Testis (tissue), 3 donors: ENCODE results near the gene PCSK4. TPM values are rescaled to one million over a fixed set of nuclear protein-coding genes. Genes with fewer than 3 reads are reported as not detected.

Experiments
- DNase-seq: peaks from one replicate; pipeline ENCODE4 v3.0.0-alpha.2; 2019
- H3K27ac ChIP-seq, 2 donors: fragments of 200-600 bp; sonication (generic); one replicate each; pipeline ENCODE4 v1.5.1; 2019
- H3K27me3 ChIP-seq: fragments of 200-600 bp; sonication (generic); one replicate; pipeline ENCODE4 v1.5.1; 2019
- H3K36me3 ChIP-seq: fragments of 200-600 bp; sonication (generic); one replicate; pipeline ENCODE4 v1.5.1; 2017; ENCODE audit warnings: low read depth; ENCODE audit errors: missing control alignments
- H3K4me1 ChIP-seq: fragments of 200-600 bp; sonication (generic); one replicate; pipeline ENCODE4 v1.5.1; 2019
- H3K4me3 ChIP-seq, 2 donors: fragments of 200-600 bp; sonication (generic); one replicate each; pipeline ENCODE4 v1.5.1; 2017 to 2019
- H3K9me3 ChIP-seq: fragments of 200-600 bp; sonication (generic); one replicate; pipeline ENCODE4 v1.5.1; 2017
- CTCF ChIP-seq, 3 experiments: fragments of 450-650 bp in 2 of 3; fragments of 200-600 bp in 1 of 3; sonication (generic) in 1 of 3; IDR thresholded peaks; one replicate each; pipeline ENCODE4 v1.5.1; 2016 to 2019; ENCODE audit warnings: antibody characterized with exemption in 3 of 3, mild to moderate bottlenecking in 2 of 3, moderate library complexity in 1 of 3
- POLR2A ChIP-seq: fragments of 450-650 bp; IDR thresholded peaks from one replicate; pipeline ENCODE4 v1.6.1; 2017; ENCODE audit warnings: antibody characterized with exemption, mild to moderate bottlenecking, moderate library complexity
- WGBS, 2 donors: methylation state at CpG; one replicate each; pipeline ENCODE4 v1.1.5; 2018; 5-methylcytosine and 5-hydroxymethylcytosine counted together
- intact Hi-C: fragments of 100-400 bp; cut with DNase I; formaldehyde crosslinking; loops from one replicate; pipeline ENCODE4 v1.15.1; 2023; ENCODE audit warnings: low total_unique reads
- polyA plus RNA-seq: library from polyadenylated mRNA; stranded (reverse); fragments of 350-450 nt; fragmentation: Illumina TruSeq; extraction: RNeasy Lipid Tissue Mini Kit (QIAGEN cat#74804); gene quantifications from one replicate; pipeline ENCODE4 v1.2.3, GENCODE V29; 2014; ENCODE audit warnings: low read depth, low replicate concordance; ENCODE audit not compliant: insufficient read depth
- total RNA-seq, 2 donors: library from RNA; depleted of rRNA; stranded (reverse); fragments of >200 nt; gene quantifications; one replicate each; pipeline ENCODE4 v1.2.3, GENCODE V29; 2016

Gene PCSK4
- total and polyA plus RNA-seq, 3 donors from 2014 or later, result 108 to 203 (median 179) TPM

- no peak overlapping the region for H3K4me3 ChIP-seq
- H3K27ac ChIP-seq, result no peak overlapping the region
- TF ChIP-seq POLR2A (no peak), CTCF (IDR thresholded peaks at IDR 0.05) (no peak)
- no peaks in the 10 kb centered on the region for H3K36me3 ChIP-seq
- 87 to 88% methylated on average over 3 to 4 of the region's 4 CpGs for WGBS, 2 donors
- no peak for DNase-seq
- H3K27me3 ChIP-seq, result no peaks in the 10 kb centered on the region
- H3K4me1 ChIP-seq, result peaks cover 13% of the 10 kb centered on the region
- intact Hi-C loops, result no loop called here
- no peaks in the 10 kb centered on the region for H3K9me3 ChIP-seq
These were observed 28.3 kb upstream of the PCSK4 start for GRCh38 chr19:1518471-1518870.

DNA sequence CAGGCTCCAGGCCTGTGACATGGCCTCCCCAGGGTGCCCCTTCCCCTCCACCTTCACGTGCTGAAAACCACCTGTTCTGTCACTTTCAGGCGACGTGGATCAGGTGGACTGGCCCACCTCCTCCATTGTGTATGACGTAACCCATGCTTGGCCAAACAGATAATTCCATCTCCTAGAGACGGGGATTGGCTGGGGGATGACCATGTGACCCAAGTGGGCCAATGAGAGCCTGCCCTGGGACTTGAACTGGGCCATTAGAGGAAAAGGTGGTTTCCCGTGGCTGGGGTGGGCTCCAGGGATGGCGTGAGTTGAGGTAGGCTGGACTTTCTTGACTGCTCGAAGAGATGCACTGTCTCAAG, 26.2 kb upstream of the PCSK4 start:
- intact Hi-C loops, result no loop called here
- peak; percentile 68 for DNase-seq
- 61 to 80% methylated on average over 8 of the region's 8 CpGs for WGBS, 2 donors
- Histone ChIP-seq H3K36me3 (no peaks in the 10 kb centered on the region), H3K4me1 (peaks cover 10% of the 10 kb centered on the region), H3K27me3 (no peaks in the 10 kb centered on the region), H3K27ac (no peak overlapping the region), H3K9me3 (no peaks in the 10 kb centered on the region), H3K4me3 (no peak overlapping the region)
- TF ChIP-seq POLR2A, result no peak

DNA sequence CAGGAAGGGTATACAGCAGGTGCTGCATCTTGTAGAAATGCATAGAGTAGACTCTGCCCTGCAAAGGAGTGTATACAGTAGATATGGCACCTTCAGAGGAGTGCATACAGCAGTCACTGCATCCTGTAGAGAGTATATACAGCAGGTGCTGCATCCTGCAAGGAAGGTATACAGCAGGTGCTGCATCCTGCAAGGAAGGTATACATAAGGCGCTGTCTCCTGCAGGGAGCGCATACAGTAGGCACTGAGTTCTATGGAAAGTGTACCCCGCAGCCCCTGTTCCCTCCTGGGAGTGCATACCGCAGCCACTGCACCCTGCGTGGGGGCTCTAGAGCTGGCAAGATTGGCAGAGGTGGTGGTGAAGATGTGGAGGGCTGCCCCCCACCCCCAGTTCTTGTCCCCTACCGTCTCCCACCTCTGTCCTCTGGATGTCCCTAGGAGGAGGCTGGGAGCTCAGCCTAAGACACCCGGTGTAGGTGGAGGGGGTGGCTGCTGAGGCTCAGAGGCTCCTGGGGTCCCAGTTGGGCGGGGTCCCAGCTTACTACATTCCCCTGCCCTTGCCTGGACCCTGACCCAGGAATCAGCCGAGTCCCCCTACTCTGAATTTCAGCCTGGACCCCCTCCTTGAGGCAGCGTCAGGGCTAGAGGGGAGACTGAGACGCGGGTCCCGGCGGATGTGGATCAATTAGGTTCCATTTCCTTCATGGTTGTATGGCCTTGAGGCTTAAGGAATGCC, 25.0 kb upstream of the PCSK4 start:
- intact Hi-C loops, result no loop called here
- no peak for TF ChIP-seq POLR2A
- no peak for TF ChIP-seq CTCF (IDR thresholded peaks at IDR 0.05)
- Histone ChIP-seq H3K9me3 (no peaks in the 10 kb centered on the region), H3K27me3 (no peaks in the 10 kb centered on the region), H3K4me1 (peaks cover 10% of the 10 kb centered on the region), H3K27ac (no peak overlapping the region), H3K4me3 (no peak overlapping the region), H3K36me3 (no peaks in the 10 kb centered on the region)
- DNase-seq, result no peak
- WGBS, 2 donors, result 60 to 72% methylated on average over 13 to 14 of the region's 14 CpGs

DNA sequence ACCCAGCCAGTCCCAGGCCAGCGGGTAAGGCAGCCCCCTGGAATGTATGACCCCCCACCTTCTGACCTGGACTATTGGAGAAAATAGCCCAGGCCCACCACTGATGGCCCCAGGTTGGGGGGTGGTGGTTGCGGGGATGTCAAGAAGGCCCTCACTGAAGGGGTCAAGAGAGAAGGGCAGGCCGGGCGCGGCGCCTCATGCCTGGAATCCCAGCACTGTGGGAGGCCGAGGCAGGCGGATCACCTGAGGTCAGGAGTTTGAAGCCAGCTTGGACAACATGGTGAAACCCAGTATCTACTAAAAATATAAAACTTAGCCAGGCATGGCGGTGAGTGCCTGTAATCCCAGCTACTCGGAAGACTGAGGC, 24.1 kb upstream of the PCSK4 start:
- no peak for TF ChIP-seq POLR2A
- no peak for TF ChIP-seq CTCF (IDR thresholded peaks at IDR 0.05)
- no peaks in the 10 kb centered on the region for H3K9me3 ChIP-seq
- peak overlapping the region in 1 of 2 donors; percentile 85 for H3K27ac ChIP-seq
- H3K4me3 ChIP-seq, result no peak overlapping the region
- no peaks in the 10 kb centered on the region for H3K27me3 ChIP-seq
- intact Hi-C loops, result no loop called here
- no peaks in the 10 kb centered on the region for H3K36me3 ChIP-seq
- peaks cover 11% of the 10 kb centered on the region for H3K4me1 ChIP-seq
- WGBS, 2 donors, result 70 to 82% methylated on average over 8 to 10 of the region's 10 CpGs
- DNase-seq, result no peak

DNA sequence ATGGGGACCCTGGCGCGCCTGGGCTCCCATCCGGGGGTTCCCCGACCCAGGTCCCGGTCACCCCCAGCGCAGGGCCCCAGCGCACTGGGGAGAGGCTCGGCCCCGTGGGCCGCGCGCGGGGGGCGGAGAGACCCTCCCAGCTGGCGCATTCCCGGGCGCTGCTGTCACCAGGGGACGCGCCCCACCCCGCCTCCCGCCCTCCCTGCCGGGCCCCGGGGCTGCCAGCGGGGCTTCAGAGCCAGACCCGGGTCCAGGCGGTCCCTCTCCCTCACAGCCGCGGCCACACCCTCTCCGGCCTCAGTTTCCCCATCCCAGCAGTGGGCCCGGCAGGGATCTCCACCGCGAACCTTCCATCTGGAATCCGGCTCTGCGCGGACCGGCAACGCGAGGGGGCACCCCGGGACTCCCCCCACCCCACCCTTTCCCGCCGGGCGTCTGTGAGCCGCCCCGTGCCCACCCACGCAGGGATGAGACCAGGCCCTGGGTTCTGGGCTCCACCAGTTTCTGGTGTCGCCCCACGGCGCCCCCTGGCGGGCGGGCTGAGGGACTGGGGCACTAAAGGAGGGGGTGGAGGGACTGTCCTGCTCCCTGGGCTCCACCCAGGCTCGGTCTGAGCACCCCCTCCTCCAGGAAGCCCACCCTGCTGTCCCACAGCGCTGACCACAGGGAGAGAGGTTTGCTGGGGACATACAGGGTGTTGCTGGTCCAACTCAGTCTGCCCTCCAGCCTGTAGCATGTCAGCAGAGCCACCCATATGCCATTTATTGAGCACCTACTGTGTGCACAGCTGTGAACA, 23.5 kb upstream of the PCSK4 start:
- TF ChIP-seq CTCF (IDR thresholded peaks at IDR 0.05) (peak; percentile 29 to 39 (median 38)), POLR2A (no peak)
- peak overlapping the region; percentile 50 to 56 for H3K4me3 ChIP-seq
- H3K36me3 ChIP-seq, result no peaks in the 10 kb centered on the region
- peak overlapping the region; percentile 31 to 85 for H3K27ac ChIP-seq
- no peaks in the 10 kb centered on the region for H3K27me3 ChIP-seq
- DNase-seq, result no peak
- H3K9me3 ChIP-seq, result no peaks in the 10 kb centered on the region
- 3 to 40% methylated on average over 1 to 43 of the region's 52 CpGs for WGBS, 2 donors
- intact Hi-C loops, result no loop called here
- H3K4me1 ChIP-seq, result peaks cover 11% of the 10 kb centered on the region
